ENCODE results near the gene INO80B. TPM values are rescaled to one million over a fixed set of nuclear protein-coding genes. Genes with fewer than 3 reads are reported as not detected.
A peak's percentile ranks its signal among the peaks of the same experiment; 100 is the strongest.
"Not testable (repeated sequence)": the region's sequence is repeated elsewhere in the genome, so short reads cannot be mapped to it uniquely, and the experiment has no call there.

The INO80B gene
- polyA plus RNA-seq, 4 donors, result 28.7 to 43.8 (median 35.8) TPM

GRCh38 chr2:74482801-74483674 lies 28.2 kb downstream of the INO80B start, which contains the start of the genes CCDC142 and TTC31:
Gene CCDC142, minus strand, starts transcription at chr2:74482998. Its CDS starts 161 bp downstream, at chr2:74482837.
Gene TTC31, plus strand, starts transcription at chr2:74483081. Its CDS starts 15 bp downstream, at chr2:74483096.
- Histone ChIP-seq H3K4me3 (ENCODE audit: low read depth in 1 of 3, low read length in 3 of 3) (peak within 1 kb of the TSS; percentile 81 to 90 (median 85)), H3K4me1 (ENCODE audit: control insufficient read depth in 3 of 3, insufficient read depth in 2 of 3, low read depth in 1 of 3, low read length in 2 of 3) (peaks cover 0 to 25% (median 2%) of the 10 kb centered on the region in 3 donors), H3K9me3 (ENCODE audit: control insufficient read depth in 2 of 2, insufficient read depth in 1 of 2, low read depth in 1 of 2, low read length in 1 of 2) (no peaks in the 10 kb centered on the region), H3K36me3 (ENCODE audit: control insufficient read depth in 3 of 3, insufficient read depth in 2 of 3, low read depth in 1 of 3, low read length in 3 of 3) (peaks cover 0 to 58% (median 2%) of the 10 kb centered on the region in 3 donors), H3K27ac (ENCODE audit: low read depth in 1 of 3, low read length in 2 of 3) (peak within 1 kb of the TSS; percentile 86 to 96 (median 87)), H3K27me3 (ENCODE audit: control insufficient read depth in 3 of 3, insufficient read depth in 3 of 3, low read length in 3 of 3) (no peaks in the 10 kb centered on the region)
- DNase-seq, result peak; percentile 99
- WGBS, 3 donors, result 0 to 1% (median 1%) methylated on average over 47 to 50 of the region's 50 CpGs
- FAIRE-seq, result no peak

- H3K9me3 ChIP-seq (ENCODE audit: control insufficient read depth in 2 of 2, insufficient read depth in 1 of 2, low read depth in 1 of 2, low read length in 1 of 2); H3K27me3 ChIP-seq (ENCODE audit: control insufficient read depth in 3 of 3, insufficient read depth in 3 of 3, low read length in 3 of 3); FAIRE-seq; DNase-seq: not testable (repeated sequence)
- 45 to 72% (median 58%) methylated on average over 19 of the region's 19 CpGs for WGBS, 3 donors
- Histone ChIP-seq H3K27ac (ENCODE audit: low read depth in 1 of 3, low read length in 2 of 3) (peak overlapping the region in 1 of 3 donors; percentile 86), H3K36me3 (ENCODE audit: control insufficient read depth in 3 of 3, insufficient read depth in 2 of 3, low read depth in 1 of 3, low read length in 3 of 3) (peaks cover 0 to 52% (median 0%) of the 10 kb centered on the region in 3 donors), H3K4me3 (ENCODE audit: low read depth in 1 of 3, low read length in 3 of 3) (peak overlapping the region; percentile 81 to 90 (median 85)), H3K4me1 (ENCODE audit: control insufficient read depth in 3 of 3, insufficient read depth in 2 of 3, low read depth in 1 of 3, low read length in 2 of 3) (peaks cover 0 to 32% (median 2%) of the 10 kb centered on the region in 3 donors)
Measured at GRCh38 chr2:74483675-74484164, 28.8 kb downstream of the INO80B start.

GRCh38 chr2:74486141-74486540 lies 31.3 kb downstream of the INO80B start:
- DNase-seq (no peak), FAIRE-seq (no peak)
- Histone ChIP-seq H3K36me3 (ENCODE audit: control insufficient read depth in 3 of 3, insufficient read depth in 2 of 3, low read depth in 1 of 3, low read length in 3 of 3) (peaks cover 1 to 57% (median 3%) of the 10 kb centered on the region in 3 donors), H3K9me3 (ENCODE audit: control insufficient read depth in 2 of 2, insufficient read depth in 1 of 2, low read depth in 1 of 2, low read length in 1 of 2) (no peaks in the 10 kb centered on the region), H3K27ac (ENCODE audit: low read depth in 1 of 3, low read length in 2 of 3) (no peak overlapping the region), H3K27me3 (ENCODE audit: control insufficient read depth in 3 of 3, insufficient read depth in 3 of 3, low read length in 3 of 3) (no peaks in the 10 kb centered on the region), H3K4me1 (ENCODE audit: control insufficient read depth in 3 of 3, insufficient read depth in 2 of 3, low read depth in 1 of 3, low read length in 2 of 3) (peaks cover 2 to 46% (median 5%) of the 10 kb centered on the region in 3 donors), H3K4me3 (ENCODE audit: low read depth in 1 of 3, low read length in 3 of 3) (no peak overlapping the region)
- WGBS, 3 donors, result 90 to 94% (median 93%) methylated on average over 2 of the region's 2 CpGs

- Histone ChIP-seq H3K4me1 (ENCODE audit: control insufficient read depth in 3 of 3, insufficient read depth in 2 of 3, low read depth in 1 of 3, low read length in 2 of 3) (peaks cover 0 to 50% (median 5%) of the 10 kb centered on the region in 3 donors), H3K9me3 (ENCODE audit: control insufficient read depth in 2 of 2, insufficient read depth in 1 of 2, low read depth in 1 of 2, low read length in 1 of 2) (no peaks in the 10 kb centered on the region), H3K36me3 (ENCODE audit: control insufficient read depth in 3 of 3, insufficient read depth in 2 of 3, low read depth in 1 of 3, low read length in 3 of 3) (peaks cover 13 to 73% (median 17%) of the 10 kb centered on the region in 3 donors), H3K27me3 (ENCODE audit: control insufficient read depth in 3 of 3, insufficient read depth in 3 of 3, low read length in 3 of 3) (no peaks in the 10 kb centered on the region), H3K4me3 (ENCODE audit: low read depth in 1 of 3, low read length in 3 of 3) (no peak overlapping the region), H3K27ac (ENCODE audit: low read depth in 1 of 3, low read length in 2 of 3) (peak overlapping the region; percentile 32 to 89 (median 82))
- FAIRE-seq (no peak), DNase-seq (peak; percentile 90 to 93)
- 31 to 72% (median 51%) methylated on average over 9 of the region's 9 CpGs for WGBS, 3 donors
Measured at GRCh38 chr2:74488643-74489481, 34.0 kb downstream of the INO80B start.

- Histone ChIP-seq H3K27ac (ENCODE audit: low read depth in 1 of 3, low read length in 2 of 3) (peak overlapping the region in 1 of 3 donors; percentile 81), H3K4me3 (ENCODE audit: low read depth in 1 of 3, low read length in 3 of 3) (no peak overlapping the region), H3K4me1 (ENCODE audit: control insufficient read depth in 3 of 3, insufficient read depth in 2 of 3, low read depth in 1 of 3, low read length in 2 of 3) (peaks cover 0 to 50% (median 5%) of the 10 kb centered on the region in 3 donors), H3K36me3 (ENCODE audit: control insufficient read depth in 3 of 3, insufficient read depth in 2 of 3, low read depth in 1 of 3, low read length in 3 of 3) (peaks cover 13 to 75% (median 17%) of the 10 kb centered on the region in 3 donors), H3K9me3 (ENCODE audit: control insufficient read depth in 2 of 2, insufficient read depth in 1 of 2, low read depth in 1 of 2, low read length in 1 of 2) (no peaks in the 10 kb centered on the region), H3K27me3 (ENCODE audit: control insufficient read depth in 3 of 3, insufficient read depth in 3 of 3, low read length in 3 of 3) (no peaks in the 10 kb centered on the region)
- 83 to 92% (median 89%) methylated on average over 4 to 9 of the region's 9 CpGs for WGBS, 3 donors
- DNase-seq (no peak), FAIRE-seq (no peak)
Measured at GRCh38 chr2:74489906-74490305, 35.0 kb downstream of the INO80B start.

GRCh38 chr2:74491648-74492544 lies 37.0 kb downstream of the INO80B start:
- peaks cover 0 to under 1% (median 0%) of the 10 kb centered on the region in 3 donors for H3K27me3 ChIP-seq (ENCODE audit: control insufficient read depth in 3 of 3, insufficient read depth in 3 of 3, low read length in 3 of 3)
- no peak overlapping the region for H3K4me3 ChIP-seq (ENCODE audit: low read depth in 1 of 3, low read length in 3 of 3)
- H3K27ac ChIP-seq (ENCODE audit: low read depth in 1 of 3, low read length in 2 of 3), result peak overlapping the region in 1 of 3 donors; percentile 46
- DNase-seq, result peak in 1 of 2 donors; percentile 43
- 70 to 85% (median 77%) methylated on average over 12 of the region's 12 CpGs for WGBS, 3 donors
- peaks cover 13 to 75% (median 17%) of the 10 kb centered on the region in 3 donors for H3K36me3 ChIP-seq (ENCODE audit: control insufficient read depth in 3 of 3, insufficient read depth in 2 of 3, low read depth in 1 of 3, low read length in 3 of 3)
- no peak for FAIRE-seq
- H3K4me1 ChIP-seq (ENCODE audit: control insufficient read depth in 3 of 3, insufficient read depth in 2 of 3, low read depth in 1 of 3, low read length in 2 of 3), result peaks cover 0 to 60% (median 5%) of the 10 kb centered on the region in 3 donors
- no peaks in the 10 kb centered on the region for H3K9me3 ChIP-seq (ENCODE audit: control insufficient read depth in 2 of 2, insufficient read depth in 1 of 2, low read depth in 1 of 2, low read length in 1 of 2)

- no peaks in the 10 kb centered on the region for H3K9me3 ChIP-seq (ENCODE audit: control insufficient read depth in 2 of 2, insufficient read depth in 1 of 2, low read depth in 1 of 2, low read length in 1 of 2)
Measured at GRCh38 chr2:74493546-74493945, 38.7 kb downstream of the INO80B start.

More at GRCh38 chr2:74493546-74493945, 38.7 kb downstream of the INO80B start:
- Histone ChIP-seq H3K4me1 (ENCODE audit: control insufficient read depth in 3 of 3, insufficient read depth in 2 of 3, low read depth in 1 of 3, low read length in 2 of 3) (peaks cover 0 to 66% (median 5%) of the 10 kb centered on the region in 3 donors), H3K36me3 (ENCODE audit: control insufficient read depth in 3 of 3, insufficient read depth in 2 of 3, low read depth in 1 of 3, low read length in 3 of 3) (peaks cover 13 to 75% (median 17%) of the 10 kb centered on the region in 3 donors), H3K27me3 (ENCODE audit: control insufficient read depth in 3 of 3, insufficient read depth in 3 of 3, low read length in 3 of 3) (peaks cover 0 to 16% (median 0%) of the 10 kb centered on the region in 3 donors), H3K4me3 (ENCODE audit: low read depth in 1 of 3, low read length in 3 of 3) (no peak overlapping the region), H3K27ac (ENCODE audit: low read depth in 1 of 3, low read length in 2 of 3) (no peak overlapping the region)
- DNase-seq (no peak), FAIRE-seq (no peak)
- WGBS, 3 donors, result 82 to 97% (median 90%) methylated on average over 3 of the region's 3 CpGs
